ENCODE results near the gene FHDC1.

The FHDC1 gene

GRCh38 chr4:152973629-152974467 is 37.7 kb downstream of the FHDC1 start:
- Mint-ChIP-seq H3K36me3 (ENCODE audit: low read depth) (no peaks in the 10 kb centered on the region), H3K4me1 (ENCODE audit: low read depth) (no peaks in the 10 kb centered on the region), H3K27ac (no peak overlapping the region), H3K9me3 (no peaks in the 10 kb centered on the region), H3K27me3 (ENCODE audit: low read depth) (no peaks in the 10 kb centered on the region), H3K4me3 (no peak overlapping the region)

- Mint-ChIP-seq H3K36me3 (ENCODE audit: low read depth) (no peaks in the 10 kb centered on the region), H3K4me1 (ENCODE audit: low read depth) (no peaks in the 10 kb centered on the region), H3K4me3 (no peak overlapping the region), H3K27ac (no peak overlapping the region), H3K27me3 (ENCODE audit: low read depth) (no peaks in the 10 kb centered on the region), H3K9me3 (no peaks in the 10 kb centered on the region)
Observed at GRCh38 chr4:152974468-152975379, 38.6 kb downstream of the FHDC1 start.

GRCh38 chr4:152975380-152976211 is 39.5 kb downstream of the FHDC1 start:
- no peaks in the 10 kb centered on the region for H3K36me3 Mint-ChIP-seq (ENCODE audit: low read depth)
- no peaks in the 10 kb centered on the region for H3K4me1 Mint-ChIP-seq (ENCODE audit: low read depth)

GRCh38 chr4:152976212-152976761 is 40.2 kb downstream of the FHDC1 start:
- Mint-ChIP-seq H3K4me3 (no peak overlapping the region), H3K27ac (no peak overlapping the region), H3K9me3 (no peaks in the 10 kb centered on the region), H3K36me3 (ENCODE audit: low read depth) (no peaks in the 10 kb centered on the region), H3K27me3 (ENCODE audit: low read depth) (no peaks in the 10 kb centered on the region), H3K4me1 (ENCODE audit: low read depth) (no peaks in the 10 kb centered on the region)

More at GRCh38 chr4:152975380-152976211, 39.5 kb downstream of the FHDC1 start:
- H3K27ac Mint-ChIP-seq = no peak overlapping the region
- H3K9me3 Mint-ChIP-seq = no peaks in the 10 kb centered on the region
- H3K4me3 Mint-ChIP-seq = no peak overlapping the region
- H3K27me3 Mint-ChIP-seq (ENCODE audit: low read depth) = no peaks in the 10 kb centered on the region

GRCh38 chr4:152979731-152980330 is 43.7 kb downstream of the FHDC1 start:
- Mint-ChIP-seq H3K27me3 (ENCODE audit: low read depth) (no peaks in the 10 kb centered on the region), H3K27ac (no peak overlapping the region), H3K4me3 (no peak overlapping the region), H3K36me3 (ENCODE audit: low read depth) (no peaks in the 10 kb centered on the region), H3K4me1 (ENCODE audit: low read depth) (no peaks in the 10 kb centered on the region), H3K9me3 (no peaks in the 10 kb centered on the region)

- H3K36me3 Mint-ChIP-seq (ENCODE audit: low read depth) = no peaks in the 10 kb centered on the region
- no peaks in the 10 kb centered on the region for H3K27me3 Mint-ChIP-seq (ENCODE audit: low read depth)
- H3K9me3 Mint-ChIP-seq = no peaks in the 10 kb centered on the region
- no peak overlapping the region for H3K4me3 Mint-ChIP-seq
- H3K27ac Mint-ChIP-seq = no peak overlapping the region
- no peaks in the 10 kb centered on the region for H3K4me1 Mint-ChIP-seq (ENCODE audit: low read depth)
Observed at GRCh38 chr4:152981278-152981677, 45.2 kb downstream of the FHDC1 start.

GRCh38 chr4:152981842-152982241 is 45.7 kb downstream of the FHDC1 start:
- no peaks in the 10 kb centered on the region for H3K9me3 Mint-ChIP-seq
- H3K4me3 Mint-ChIP-seq = no peak overlapping the region
- H3K27me3 Mint-ChIP-seq (ENCODE audit: low read depth) = no peaks in the 10 kb centered on the region
- H3K4me1 Mint-ChIP-seq (ENCODE audit: low read depth) = no peaks in the 10 kb centered on the region
- no peak overlapping the region for H3K27ac Mint-ChIP-seq
- H3K36me3 Mint-ChIP-seq (ENCODE audit: low read depth) = no peaks in the 10 kb centered on the region

GRCh38 chr4:152983221-152983620 is 47.1 kb downstream of the FHDC1 start:
- no peaks in the 10 kb centered on the region for H3K4me1 Mint-ChIP-seq (ENCODE audit: low read depth)
- H3K36me3 Mint-ChIP-seq (ENCODE audit: low read depth) = no peaks in the 10 kb centered on the region
- no peaks in the 10 kb centered on the region for H3K27me3 Mint-ChIP-seq (ENCODE audit: low read depth)
- H3K27ac Mint-ChIP-seq = no peak overlapping the region
- no peak overlapping the region for H3K4me3 Mint-ChIP-seq
- no peaks in the 10 kb centered on the region for H3K9me3 Mint-ChIP-seq

GRCh38 chr4:152983774-152984411 is 47.8 kb downstream of the FHDC1 start:
- H3K27ac Mint-ChIP-seq = no peak overlapping the region
- H3K9me3 Mint-ChIP-seq = no peaks in the 10 kb centered on the region
- H3K36me3 Mint-ChIP-seq (ENCODE audit: low read depth) = no peaks in the 10 kb centered on the region
- H3K4me3 Mint-ChIP-seq = no peak overlapping the region
- H3K27me3 Mint-ChIP-seq (ENCODE audit: low read depth) = no peaks in the 10 kb centered on the region
- H3K4me1 Mint-ChIP-seq (ENCODE audit: low read depth) = no peaks in the 10 kb centered on the region

- Mint-ChIP-seq H3K27me3 (ENCODE audit: low read depth) (no peaks in the 10 kb centered on the region), H3K27ac (no peak overlapping the region), H3K36me3 (ENCODE audit: low read depth) (no peaks in the 10 kb centered on the region), H3K4me3 (no peak overlapping the region), H3K9me3 (no peaks in the 10 kb centered on the region), H3K4me1 (ENCODE audit: low read depth) (no peaks in the 10 kb centered on the region)
Observed at GRCh38 chr4:152988721-152989553, 52.8 kb downstream of the FHDC1 start.

- Mint-ChIP-seq H3K27me3 (ENCODE audit: low read depth) (no peaks in the 10 kb centered on the region), H3K27ac (no peak overlapping the region), H3K36me3 (ENCODE audit: low read depth) (no peaks in the 10 kb centered on the region), H3K9me3 (no peaks in the 10 kb centered on the region), H3K4me1 (ENCODE audit: low read depth) (no peaks in the 10 kb centered on the region), H3K4me3 (no peak overlapping the region)
Observed at GRCh38 chr4:152989554-152989970, 53.4 kb downstream of the FHDC1 start.

- H3K36me3 Mint-ChIP-seq (ENCODE audit: low read depth) = no peaks in the 10 kb centered on the region
- H3K27ac Mint-ChIP-seq = no peak overlapping the region
- no peaks in the 10 kb centered on the region for H3K27me3 Mint-ChIP-seq (ENCODE audit: low read depth)
- H3K4me3 Mint-ChIP-seq = no peak overlapping the region
- no peaks in the 10 kb centered on the region for H3K9me3 Mint-ChIP-seq
- H3K4me1 Mint-ChIP-seq (ENCODE audit: low read depth) = no peaks in the 10 kb centered on the region
Observed at GRCh38 chr4:152990471-152991131, 54.5 kb downstream of the FHDC1 start.
